Testis (tissue), 3 donors: Measurements from ENCODE around the gene SNN. TPM values are rescaled to one million over a fixed set of nuclear protein-coding genes. Genes with fewer than 3 reads are reported as not detected.

Experiments
- DNase-seq: peaks from one replicate; pipeline ENCODE4 v3.0.0-alpha.2; 2019
- H3K27ac ChIP-seq, 2 donors: fragments of 200-600 bp; sonication (generic); one replicate each; pipeline ENCODE4 v1.5.1; 2019
- H3K27me3 ChIP-seq: fragments of 200-600 bp; sonication (generic); one replicate; pipeline ENCODE4 v1.5.1; 2019
- H3K36me3 ChIP-seq: fragments of 200-600 bp; sonication (generic); one replicate; pipeline ENCODE4 v1.5.1; 2017; ENCODE audit warnings: low read depth; ENCODE audit errors: missing control alignments
- H3K4me1 ChIP-seq: fragments of 200-600 bp; sonication (generic); one replicate; pipeline ENCODE4 v1.5.1; 2019
- H3K4me3 ChIP-seq, 2 donors: fragments of 200-600 bp; sonication (generic); one replicate each; pipeline ENCODE4 v1.5.1; 2017 to 2019
- H3K9me3 ChIP-seq: fragments of 200-600 bp; sonication (generic); one replicate; pipeline ENCODE4 v1.5.1; 2017
- POLR2A ChIP-seq: fragments of 450-650 bp; IDR thresholded peaks from one replicate; pipeline ENCODE4 v1.6.1; 2017; ENCODE audit warnings: antibody characterized with exemption, mild to moderate bottlenecking, moderate library complexity
- WGBS, 2 donors: methylation state at CpG; one replicate each; pipeline ENCODE4 v1.1.5; 2018; 5-methylcytosine and 5-hydroxymethylcytosine counted together
- intact Hi-C: fragments of 100-400 bp; cut with DNase I; formaldehyde crosslinking; loops from one replicate; pipeline ENCODE4 v1.15.1; 2023; ENCODE audit warnings: low total_unique reads
- polyA plus RNA-seq: library from polyadenylated mRNA; stranded (reverse); fragments of 350-450 nt; fragmentation: Illumina TruSeq; extraction: RNeasy Lipid Tissue Mini Kit (QIAGEN cat#74804); gene quantifications from one replicate; pipeline ENCODE4 v1.2.3, GENCODE V29; 2014; ENCODE audit warnings: low read depth, low replicate concordance; ENCODE audit not compliant: insufficient read depth
- total RNA-seq, 2 donors: library from RNA; depleted of rRNA; stranded (reverse); fragments of >200 nt; gene quantifications; one replicate each; pipeline ENCODE4 v1.2.3, GENCODE V29; 2016
- TF ChIP-seq, protein P1 (sequence below), 3 experiments: fragments of 450-650 bp in 2 of 3; fragments of 200-600 bp in 1 of 3; sonication (generic) in 1 of 3; IDR thresholded peaks; one replicate each; pipeline ENCODE4 v1.5.1; 2016 to 2019; ENCODE audit warnings: antibody characterized with exemption in 3 of 3, mild to moderate bottlenecking in 2 of 3, moderate library complexity in 1 of 3

Gene SNN
- total and polyA plus RNA-seq, 3 donors from 2014 or later, result 7.0 to 10.3 (median 10.1) TPM

DNA sequence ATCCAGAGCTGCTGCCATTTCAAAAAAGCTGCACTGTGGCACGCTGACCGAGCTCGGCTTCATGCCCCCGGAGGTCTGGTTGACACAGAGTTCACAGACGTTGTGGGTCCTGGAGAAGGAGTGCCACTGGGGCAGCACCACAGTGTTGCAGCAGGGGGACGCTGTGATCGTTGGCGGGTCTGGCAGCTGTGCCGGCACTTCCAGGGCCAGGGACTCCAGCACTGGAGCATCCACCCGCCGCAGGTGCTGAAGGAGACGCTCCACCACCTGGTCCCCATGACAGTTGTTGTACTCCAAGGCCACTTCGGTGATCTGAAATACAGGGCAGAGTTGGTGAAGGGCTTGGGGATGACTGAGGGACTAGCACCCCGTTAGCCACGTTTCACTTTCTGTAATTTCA, 23.5 kb downstream of the SNN start:
- H3K4me1 ChIP-seq, result peaks cover 6% of the 10 kb centered on the region
- intact Hi-C loops, result no loop called here
- DNase-seq, result no peak

DNA sequence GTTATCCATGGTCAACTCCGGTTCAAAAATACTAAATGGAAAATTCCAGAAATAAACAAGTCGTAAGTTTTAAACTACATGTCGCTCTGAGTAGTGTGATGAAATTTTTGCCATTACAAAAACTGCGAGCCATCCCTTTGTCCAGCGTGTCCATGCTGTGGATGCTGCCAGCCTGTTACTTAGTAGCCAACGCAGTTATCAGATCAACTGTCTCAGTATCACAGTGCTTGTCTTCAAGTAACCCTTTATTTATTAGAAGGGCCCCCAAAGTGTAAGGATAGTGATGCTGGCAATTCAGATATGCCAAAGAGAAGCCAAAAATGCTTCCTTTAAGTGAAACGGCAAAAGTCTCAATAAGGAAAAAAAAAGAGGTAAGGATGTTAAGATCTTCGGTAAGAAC, 23.9 kb downstream of the SNN start:
- Histone ChIP-seq H3K36me3 (no peaks in the 10 kb centered on the region), H3K4me3 (no peak overlapping the region), H3K9me3 (no peaks in the 10 kb centered on the region), H3K4me1 (peaks cover 6% of the 10 kb centered on the region), H3K27me3 (no peaks in the 10 kb centered on the region), H3K27ac (no peak overlapping the region)
- no peak for DNase-seq
- intact Hi-C loops, result no loop called here
- WGBS, 2 donors, result 79 to 82% methylated on average over 8 of the region's 8 CpGs
- no peak for TF ChIP-seq POLR2A
- TF ChIP-seq, protein P1, sequence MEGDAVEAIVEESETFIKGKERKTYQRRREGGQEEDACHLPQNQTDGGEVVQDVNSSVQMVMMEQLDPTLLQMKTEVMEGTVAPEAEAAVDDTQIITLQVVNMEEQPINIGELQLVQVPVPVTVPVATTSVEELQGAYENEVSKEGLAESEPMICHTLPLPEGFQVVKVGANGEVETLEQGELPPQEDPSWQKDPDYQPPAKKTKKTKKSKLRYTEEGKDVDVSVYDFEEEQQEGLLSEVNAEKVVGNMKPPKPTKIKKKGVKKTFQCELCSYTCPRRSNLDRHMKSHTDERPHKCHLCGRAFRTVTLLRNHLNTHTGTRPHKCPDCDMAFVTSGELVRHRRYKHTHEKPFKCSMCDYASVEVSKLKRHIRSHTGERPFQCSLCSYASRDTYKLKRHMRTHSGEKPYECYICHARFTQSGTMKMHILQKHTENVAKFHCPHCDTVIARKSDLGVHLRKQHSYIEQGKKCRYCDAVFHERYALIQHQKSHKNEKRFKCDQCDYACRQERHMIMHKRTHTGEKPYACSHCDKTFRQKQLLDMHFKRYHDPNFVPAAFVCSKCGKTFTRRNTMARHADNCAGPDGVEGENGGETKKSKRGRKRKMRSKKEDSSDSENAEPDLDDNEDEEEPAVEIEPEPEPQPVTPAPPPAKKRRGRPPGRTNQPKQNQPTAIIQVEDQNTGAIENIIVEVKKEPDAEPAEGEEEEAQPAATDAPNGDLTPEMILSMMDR (IDR thresholded peaks at IDR 0.05), result no peak

More for the DNA sequence above, 23.5 kb downstream of the SNN start:
- 96% methylated on average over 9 to 15 of the region's 15 CpGs for WGBS, 2 donors
- Histone ChIP-seq H3K27me3 (no peaks in the 10 kb centered on the region), H3K36me3 (no peaks in the 10 kb centered on the region), H3K9me3 (no peaks in the 10 kb centered on the region), H3K27ac (no peak overlapping the region), H3K4me3 (no peak overlapping the region)
- TF ChIP-seq, protein P1 (IDR thresholded peaks at IDR 0.05), result no peak
- TF ChIP-seq POLR2A, result no peak

DNA sequence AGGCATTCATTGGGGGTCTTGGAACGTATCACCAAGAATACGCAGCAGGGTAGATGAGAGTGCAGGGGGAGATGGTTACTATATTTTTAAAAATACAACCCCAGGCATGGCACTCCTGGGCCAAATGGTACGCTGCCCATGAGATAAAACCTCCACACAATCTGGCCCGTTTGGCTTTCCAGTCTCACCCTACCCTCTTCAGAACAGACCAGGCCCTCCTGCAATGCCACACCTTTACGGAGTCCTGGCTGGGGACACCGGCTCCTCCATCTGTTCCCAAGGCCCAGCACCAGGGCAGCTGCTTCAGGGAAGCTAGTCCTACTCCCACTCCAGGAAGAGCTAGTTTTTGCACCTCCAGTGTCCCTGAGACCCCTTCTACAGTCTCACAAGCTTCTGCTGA, 24.4 kb downstream of the SNN start:
- intact Hi-C loops, result no loop called here
- no peak for DNase-seq
- Histone ChIP-seq H3K27me3 (no peaks in the 10 kb centered on the region), H3K4me1 (peaks cover 6% of the 10 kb centered on the region), H3K36me3 (no peaks in the 10 kb centered on the region), H3K4me3 (no peak overlapping the region), H3K27ac (no peak overlapping the region), H3K9me3 (no peaks in the 10 kb centered on the region)
- WGBS, 2 donors, result 90 to 93% methylated on average over 5 to 6 of the region's 6 CpGs
- TF ChIP-seq, protein P1 (IDR thresholded peaks at IDR 0.05), result no peak
- TF ChIP-seq POLR2A, result no peak

DNA sequence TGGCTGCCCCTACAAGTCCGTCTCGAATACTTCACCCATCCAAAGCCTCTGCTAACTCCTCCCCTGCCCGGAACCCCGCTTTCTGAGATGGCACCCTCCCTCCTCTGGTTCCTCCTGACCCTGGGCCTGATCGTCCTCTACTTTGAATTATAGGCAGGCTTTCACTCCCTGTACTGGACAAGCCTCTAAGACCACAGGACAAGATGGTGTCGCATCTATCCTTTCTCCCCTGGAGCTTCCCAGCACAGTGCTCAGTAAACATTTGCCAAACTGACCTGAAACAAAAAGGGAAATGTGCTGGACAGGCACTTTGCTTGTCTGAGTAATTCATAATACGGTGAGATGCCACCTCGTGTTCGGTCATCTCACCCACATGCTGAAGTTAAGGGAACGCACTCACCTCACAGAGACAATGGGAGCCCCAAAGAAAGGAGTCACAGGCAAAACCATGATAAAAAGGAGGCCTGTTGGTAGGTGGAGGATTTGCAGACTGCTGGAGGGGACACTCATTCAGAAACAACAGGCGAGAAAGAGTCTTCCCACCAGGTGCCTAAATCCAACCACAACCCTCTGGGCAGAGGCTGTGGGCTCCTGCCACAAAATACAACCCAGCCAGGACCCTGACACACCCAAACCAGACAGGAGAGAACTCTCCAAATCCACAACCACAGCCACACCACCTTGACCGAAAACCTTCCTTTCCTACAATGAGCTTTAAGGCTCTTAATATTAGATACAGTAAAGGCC, 28.2 kb downstream of the SNN start:
- TF ChIP-seq POLR2A, result no peak
- TF ChIP-seq, protein P1 (IDR thresholded peaks at IDR 0.05), result no peak
- Histone ChIP-seq H3K27me3 (no peaks in the 10 kb centered on the region), H3K27ac (no peak overlapping the region), H3K4me3 (no peak overlapping the region), H3K4me1 (no peaks in the 10 kb centered on the region), H3K36me3 (no peaks in the 10 kb centered on the region), H3K9me3 (no peaks in the 10 kb centered on the region)
- WGBS, 2 donors, result 94 to 96% methylated on average over 12 of the region's 12 CpGs
- no peak for DNase-seq
- intact Hi-C loops, result no loop called here

DNA sequence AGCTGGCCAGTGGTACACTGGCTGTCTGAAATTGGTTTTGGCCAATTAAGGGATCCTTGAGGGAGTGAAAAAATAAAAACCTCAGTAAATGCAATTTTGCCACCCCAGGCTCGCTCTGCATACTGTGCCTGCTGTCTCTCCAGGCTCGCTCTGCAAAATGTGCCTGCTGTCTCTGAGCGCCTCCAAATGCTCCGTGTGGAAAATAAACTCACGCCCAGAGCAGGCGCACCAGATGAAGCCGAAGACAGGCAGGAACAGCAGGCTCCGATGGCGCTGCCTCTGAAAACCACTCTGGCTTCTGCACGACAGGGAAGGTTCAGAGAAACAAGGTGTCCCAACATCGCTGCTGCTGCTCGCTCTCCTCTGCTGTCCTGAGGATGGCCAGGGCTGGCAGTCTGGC, 29.1 kb downstream of the SNN start:
- intact Hi-C loops, result no loop called here
- H3K9me3 ChIP-seq, result no peaks in the 10 kb centered on the region
- no peak overlapping the region for H3K27ac ChIP-seq
- 94 to 95% methylated on average over 12 of the region's 12 CpGs for WGBS, 2 donors
- H3K27me3 ChIP-seq, result no peaks in the 10 kb centered on the region
- TF ChIP-seq POLR2A, result no peak
- TF ChIP-seq, protein P1 (IDR thresholded peaks at IDR 0.05), result no peak
- H3K4me3 ChIP-seq, result no peak overlapping the region
- no peaks in the 10 kb centered on the region for H3K4me1 ChIP-seq
- H3K36me3 ChIP-seq, result no peaks in the 10 kb centered on the region
- no peak for DNase-seq
